CD14-positive monocyte (primary cell): Measurements from ENCODE around the gene PLPPR3. TPM values are rescaled to one million over a fixed set of nuclear protein-coding genes. Genes with fewer than 3 reads are reported as not detected.
A peak's percentile ranks its signal among the peaks of the same experiment; 100 is the strongest.

Source experiments
- DNase-seq, 3 donors: peaks; one replicate each; pipeline ENCODE4 v3.0.0-alpha.2; 2011 to 2022
- H2AFZ ChIP-seq: 2 replicates; pipeline ENCODE4 v1.6.0; 2012; ENCODE audit warnings: mild to moderate bottlenecking, low read depth, low read length, inconsistent platforms; ENCODE audit not compliant: insufficient read depth, poor library complexity, severe bottlenecking
- H3K27ac ChIP-seq, 2 donors: 1 replicate in 1 of 2; 2 replicates in 1 of 2; pipeline ENCODE4 v1.5.1; 2012 to 2013; ENCODE audit warnings: low read length in 2 of 2, control low read depth in 1 of 2, inconsistent platforms in 1 of 2, low read depth in 1 of 2, mild to moderate bottlenecking in 1 of 2
- H3K27me3 ChIP-seq, 2 donors: one replicate each; pipeline versions ENCODE4 v1.6.0 to v1.6.1; 2011 to 2013; ENCODE audit warnings: low read length in 2 of 2; ENCODE audit not compliant: control insufficient read depth in 2 of 2, insufficient read depth in 2 of 2
- H3K36me3 ChIP-seq, 2 donors: replicated peaks in 1 of 2; 1 replicate in 1 of 2; 2 replicates in 1 of 2; pipeline versions ENCODE4 v1.5.1 to v1.6.1; 2012 to 2013; ENCODE audit warnings: low read length in 2 of 2, control low read depth in 1 of 2, inconsistent platforms in 1 of 2, mild to moderate bottlenecking in 1 of 2; ENCODE audit not compliant: insufficient read depth in 2 of 2, control insufficient read depth in 1 of 2
- H3K4me1 ChIP-seq, 2 donors: 1 replicate in 1 of 2; 2 replicates in 1 of 2; pipeline versions ENCODE4 v1.5.1 to v1.6.1; 2012 to 2013; ENCODE audit warnings: low read length in 2 of 2, control low read depth in 1 of 2, inconsistent platforms in 1 of 2, mild to moderate bottlenecking in 1 of 2, moderate library complexity in 1 of 2; ENCODE audit not compliant: insufficient read depth in 2 of 2, control insufficient read depth in 1 of 2
- H3K4me2 ChIP-seq: replicated peaks from 2 replicates; pipeline ENCODE3; 2012; ENCODE audit warnings: low read length, moderate library complexity, mild to moderate bottlenecking; ENCODE audit not compliant: poor library complexity, severe bottlenecking; ENCODE audit errors: extremely low read depth
- H3K4me3 ChIP-seq, 3 experiments: fragments of 200-600 bp in 1 of 3; sonication (generic) in 1 of 3; replicated peaks in 1 of 3; 1 replicate in 2 of 3; 2 replicates in 1 of 3; pipeline ENCODE4 v1.5.1; 2011 to 2013; ENCODE audit warnings: low read length in 3 of 3, mild to moderate bottlenecking in 3 of 3, control low read depth in 2 of 3, low read depth in 2 of 3, inconsistent platforms in 1 of 3, moderate library complexity in 1 of 3
- H3K79me2 ChIP-seq: 2 replicates; pipeline ENCODE4 v1.6.0; 2012; ENCODE audit warnings: mild to moderate bottlenecking, control low read depth, inconsistent platforms, low read length, moderate library complexity; ENCODE audit not compliant: insufficient read depth
- H3K9ac ChIP-seq: 2 replicates; pipeline ENCODE4 v1.6.0; 2017; ENCODE audit warnings: low read length, mild to moderate bottlenecking; ENCODE audit not compliant: insufficient read depth, poor library complexity, severe bottlenecking
- H3K9me3 ChIP-seq, 2 donors: replicated peaks in 1 of 2; 1 replicate in 1 of 2; 2 replicates in 1 of 2; pipeline versions ENCODE4 v1.5.1 to v1.6.1; 2012 to 2013; ENCODE audit warnings: low read length in 2 of 2, control low read depth in 1 of 2; ENCODE audit not compliant: control insufficient read depth in 1 of 2, insufficient read depth in 1 of 2
- H4K20me1 ChIP-seq: 2 replicates; pipeline ENCODE4 v1.6.0; 2012; ENCODE audit warnings: mild to moderate bottlenecking, low read length, control low read depth, moderate library complexity; ENCODE audit not compliant: insufficient read depth
- H3K27ac Mint-ChIP-seq, 7 donors: one replicate each; pipeline ENCODE4 v1.8.0; 2020; ENCODE audit warnings: mild to moderate bottlenecking in 7 of 7, mixed read lengths in 7 of 7, moderate library complexity in 6 of 7, inconsistent platforms in 2 of 7
- H3K27me3 Mint-ChIP-seq, 3 donors: one replicate each; pipeline ENCODE4 v1.8.0; 2021 to 2022; ENCODE audit warnings: low read depth in 3 of 3, mild to moderate bottlenecking in 3 of 3, mixed read lengths in 3 of 3, moderate library complexity in 3 of 3, inconsistent platforms in 1 of 3
- H3K36me3 Mint-ChIP-seq, 2 donors: one replicate each; pipeline ENCODE4 v1.8.0; 2020; ENCODE audit warnings: mixed read lengths in 2 of 2, inconsistent platforms in 1 of 2, mild to moderate bottlenecking in 1 of 2
- H3K4me1 Mint-ChIP-seq: one replicate; pipeline ENCODE4 v1.8.0; 2020; ENCODE audit warnings: mild to moderate bottlenecking, mixed read lengths
- H3K4me3 Mint-ChIP-seq, 2 donors: one replicate each; pipeline ENCODE4 v1.8.0; 2020; ENCODE audit warnings: mild to moderate bottlenecking in 2 of 2, mixed read lengths in 2 of 2, moderate library complexity in 1 of 2
- H3K9me3 Mint-ChIP-seq, 7 donors: one replicate each; pipeline ENCODE4 v1.8.0; 2020 to 2022; ENCODE audit warnings: mixed read lengths in 7 of 7, mild to moderate bottlenecking in 6 of 7, moderate library complexity in 6 of 7, inconsistent platforms in 2 of 7
- WGBS: methylation state at CpG from one replicate; pipeline ENCODE4 v1.1.5; 2013; ENCODE audit warnings: missing lambda C conversion rate; ENCODE audit not compliant: insufficient coverage; 5-methylcytosine and 5-hydroxymethylcytosine counted together
- intact Hi-C, 2 donors: fragments of 100-400 bp; cut with micrococcal nuclease; formaldehyde crosslinking; loops; one replicate each; pipeline versions ENCODE4 v1.15.0 to v1.15.1; 2023
- polyA plus RNA-seq, 3 donors: library from polyadenylated mRNA; depleted of rRNA in 1 of 3; unstranded in 2 of 3; stranded (reverse) in 1 of 3; fragments of 300-500 nt in 2 of 3; fragments of >200 nt in 1 of 3; fragmentation: Illumina TruSeq in 2 of 3; gene quantifications; 1 replicate in 2 of 3; 2 replicates in 1 of 3; pipeline ENCODE4 v1.2.3, GENCODE V29; 2012 to 2021
- TF ChIP-seq, protein P1 (sequence below): fragments of 200-600 bp; IDR thresholded peaks from one replicate; pipeline ENCODE4 v1.8.0; 2022; ENCODE audit warnings: antibody characterized with exemption, mild to moderate bottlenecking

The PLPPR3 gene
- polyA plus RNA-seq, 3 donors: 1.2 TPM; not detected in 2

- peaks cover 0 to 2% of the 10 kb centered on the region in 2 donors for H3K36me3 Mint-ChIP-seq
- no peaks in the 10 kb centered on the region for H3K27me3 ChIP-seq
- no peak overlapping the region for H3K4me3 ChIP-seq
- peaks cover 12% of the 10 kb centered on the region for H3K4me1 Mint-ChIP-seq
- H3K9ac ChIP-seq: peak overlapping the region; percentile 43
- H3K4me1 ChIP-seq: peaks cover 14 to 15% of the 10 kb centered on the region in 2 donors
- no peaks in the 10 kb centered on the region for H3K79me2 ChIP-seq
- H2AFZ ChIP-seq: peak overlapping the region; percentile 75
- no peaks in the 10 kb centered on the region for H3K36me3 ChIP-seq
- no peak overlapping the region for H3K4me3 Mint-ChIP-seq
- H3K27me3 Mint-ChIP-seq: peaks cover 6 to 8% (median 8%) of the 10 kb centered on the region in 3 donors
- WGBS: 90% methylated on average over 8 of the region's 11 CpGs
- intact Hi-C loops: no loop called here
- no peak for DNase-seq
- TF ChIP-seq, protein P1, sequence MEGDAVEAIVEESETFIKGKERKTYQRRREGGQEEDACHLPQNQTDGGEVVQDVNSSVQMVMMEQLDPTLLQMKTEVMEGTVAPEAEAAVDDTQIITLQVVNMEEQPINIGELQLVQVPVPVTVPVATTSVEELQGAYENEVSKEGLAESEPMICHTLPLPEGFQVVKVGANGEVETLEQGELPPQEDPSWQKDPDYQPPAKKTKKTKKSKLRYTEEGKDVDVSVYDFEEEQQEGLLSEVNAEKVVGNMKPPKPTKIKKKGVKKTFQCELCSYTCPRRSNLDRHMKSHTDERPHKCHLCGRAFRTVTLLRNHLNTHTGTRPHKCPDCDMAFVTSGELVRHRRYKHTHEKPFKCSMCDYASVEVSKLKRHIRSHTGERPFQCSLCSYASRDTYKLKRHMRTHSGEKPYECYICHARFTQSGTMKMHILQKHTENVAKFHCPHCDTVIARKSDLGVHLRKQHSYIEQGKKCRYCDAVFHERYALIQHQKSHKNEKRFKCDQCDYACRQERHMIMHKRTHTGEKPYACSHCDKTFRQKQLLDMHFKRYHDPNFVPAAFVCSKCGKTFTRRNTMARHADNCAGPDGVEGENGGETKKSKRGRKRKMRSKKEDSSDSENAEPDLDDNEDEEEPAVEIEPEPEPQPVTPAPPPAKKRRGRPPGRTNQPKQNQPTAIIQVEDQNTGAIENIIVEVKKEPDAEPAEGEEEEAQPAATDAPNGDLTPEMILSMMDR: no peak
- H3K9me3 ChIP-seq: no peaks in the 10 kb centered on the region
- H3K4me2 ChIP-seq: peak overlapping the region; percentile 41
- no peak overlapping the region for H3K27ac ChIP-seq
- no peaks in the 10 kb centered on the region for H4K20me1 ChIP-seq
- peaks cover 0 to 3% (median 0%) of the 10 kb centered on the region in 7 donors for H3K9me3 Mint-ChIP-seq
- peak overlapping the region in 1 of 7 donors; percentile 85 for H3K27ac Mint-ChIP-seq
These were observed 33.1 kb downstream of the PLPPR3 start for GRCh38 chr19:788686-788982.

GRCh38 chr19:787536-787935 is 34.2 kb downstream of the PLPPR3 start:
- TF ChIP-seq, protein P1: no peak
- Histone ChIP-seq H4K20me1 (no peaks in the 10 kb centered on the region), H3K36me3 (no peaks in the 10 kb centered on the region), H3K9me3 (no peaks in the 10 kb centered on the region), H3K4me1 (peaks cover 14 to 15% of the 10 kb centered on the region in 2 donors), H3K27me3 (no peaks in the 10 kb centered on the region), H2AFZ (no peak overlapping the region), H3K79me2 (no peaks in the 10 kb centered on the region), H3K27ac (no peak overlapping the region), H3K4me2 (no peak overlapping the region), H3K9ac (no peak overlapping the region), H3K4me3 (no peak overlapping the region)
- Mint-ChIP-seq H3K4me3 (no peak overlapping the region), H3K9me3 (peaks cover 0 to 3% (median 0%) of the 10 kb centered on the region in 7 donors), H3K27me3 (peaks cover 8 to 11% (median 10%) of the 10 kb centered on the region in 3 donors), H3K4me1 (peaks cover 14% of the 10 kb centered on the region), H3K27ac (no peak overlapping the region), H3K36me3 (peaks cover 0 to 2% of the 10 kb centered on the region in 2 donors)
- intact Hi-C loops: no loop called here
- no peak for DNase-seq
- 95% methylated on average over 13 of the region's 16 CpGs for WGBS
